Stimulated activated CD4-positive, alpha-beta T cell treated with anti-CD3 and anti-CD28 coated beads, Interleukin-1b, Interleukin-23, amount 100 ng/mL, for 1 hour (primary cell): ENCODE measurements around the gene GBP7.
A peak's percentile ranks its signal among the peaks of the same experiment; 100 is the strongest.
"Not testable (repeated sequence)": the region's sequence is repeated elsewhere in the genome, so short reads cannot be mapped to it uniquely, and the experiment has no call there.

Experiments used
- DNase-seq, 2 donors: peaks; one replicate each; pipeline ENCODE4 v3.0.0-alpha.2; 2020; ENCODE audit warnings: low read depth in 2 of 2

Gene GBP7

DNA sequence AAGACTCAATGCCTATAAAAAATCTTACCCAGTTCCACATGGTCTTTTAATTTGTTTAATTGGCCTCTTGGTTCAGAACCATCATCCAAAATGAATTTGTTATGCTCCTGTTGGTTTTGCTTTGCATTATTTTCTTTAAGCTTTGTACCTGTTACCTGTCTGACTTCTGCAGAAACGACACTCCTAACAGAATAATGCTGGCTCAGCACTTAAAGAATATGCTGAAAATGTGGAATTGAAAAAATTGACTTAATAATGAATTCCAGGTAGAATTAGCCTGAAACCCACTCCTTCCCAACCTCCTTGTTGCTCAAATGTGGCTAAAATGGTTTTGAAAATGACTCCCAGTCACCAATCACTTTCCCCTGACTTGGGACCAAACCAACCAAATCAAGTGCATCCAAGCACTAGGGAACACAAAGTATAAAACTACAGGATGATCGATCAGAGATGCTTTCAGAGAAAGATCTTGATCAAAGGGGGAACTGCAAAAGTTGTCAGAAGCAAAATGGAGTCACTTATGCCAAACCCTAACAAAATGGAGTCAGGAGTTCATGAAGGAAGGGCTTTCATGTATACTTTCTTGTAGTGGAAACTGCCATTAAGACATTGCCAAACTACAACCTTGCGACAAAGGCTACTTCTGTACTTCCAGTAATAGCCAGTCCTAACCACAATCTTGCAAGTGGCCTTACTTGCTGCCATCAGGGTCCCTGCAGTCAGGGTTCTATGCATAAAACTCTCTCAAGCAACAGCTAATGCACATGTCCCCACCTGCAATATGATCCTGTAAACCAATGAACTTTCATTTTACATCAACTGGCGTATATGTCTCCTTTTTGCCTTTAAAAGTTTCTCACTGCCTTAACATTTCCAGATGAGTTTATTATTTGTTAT is 5.4 kb downstream of the GBP7 start:
- no peak for DNase-seq

DNA sequence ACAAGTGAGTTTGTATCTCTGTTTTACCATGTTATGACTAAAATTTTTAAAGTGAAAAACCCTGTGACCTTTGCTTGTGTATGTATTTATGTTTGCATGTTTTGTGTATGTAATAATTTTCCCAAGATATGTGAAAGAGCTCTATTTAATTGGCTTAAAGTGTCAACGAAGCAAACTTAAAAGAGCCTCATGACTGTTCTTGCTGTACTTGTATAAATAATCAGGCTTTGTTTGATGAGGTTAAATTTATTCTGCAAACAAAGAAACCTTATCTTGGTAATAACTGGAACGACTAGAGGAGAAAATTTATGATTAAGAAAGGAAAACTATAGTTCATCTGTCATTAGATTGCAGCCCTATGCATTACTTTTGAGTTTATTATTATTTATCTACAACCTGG is 6.6 kb downstream of the GBP7 start:
- no peak for DNase-seq

DNA sequence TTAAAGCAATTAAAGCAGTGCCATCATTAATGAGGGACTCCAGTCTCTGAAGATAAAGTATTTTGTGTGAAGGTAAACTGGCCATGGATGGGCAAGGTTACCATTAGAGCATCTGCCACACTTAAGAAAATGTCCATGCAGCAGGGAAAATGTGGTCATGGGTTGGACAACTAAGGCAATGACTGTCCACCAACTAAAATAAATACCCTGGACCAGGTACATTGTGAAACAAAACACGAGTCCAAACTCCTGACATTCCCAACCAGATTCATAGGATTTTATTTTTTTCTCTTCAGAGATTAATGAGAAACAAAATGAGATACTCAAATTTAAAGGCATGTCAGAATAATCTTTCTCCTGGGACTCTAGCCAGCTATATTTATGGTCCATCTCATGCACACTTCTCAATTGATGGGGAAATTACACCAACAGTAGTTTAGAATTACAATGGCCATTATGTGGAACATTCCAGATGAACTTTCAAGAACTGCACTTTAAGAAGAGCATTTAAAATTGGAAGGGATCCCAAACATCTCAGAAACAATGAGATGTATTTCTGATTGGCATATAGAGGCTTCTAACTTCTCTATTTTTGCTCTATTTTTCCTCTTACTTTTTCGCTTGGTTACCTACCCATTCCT is 8.1 kb downstream of the GBP7 start:
- no peak for DNase-seq

DNA sequence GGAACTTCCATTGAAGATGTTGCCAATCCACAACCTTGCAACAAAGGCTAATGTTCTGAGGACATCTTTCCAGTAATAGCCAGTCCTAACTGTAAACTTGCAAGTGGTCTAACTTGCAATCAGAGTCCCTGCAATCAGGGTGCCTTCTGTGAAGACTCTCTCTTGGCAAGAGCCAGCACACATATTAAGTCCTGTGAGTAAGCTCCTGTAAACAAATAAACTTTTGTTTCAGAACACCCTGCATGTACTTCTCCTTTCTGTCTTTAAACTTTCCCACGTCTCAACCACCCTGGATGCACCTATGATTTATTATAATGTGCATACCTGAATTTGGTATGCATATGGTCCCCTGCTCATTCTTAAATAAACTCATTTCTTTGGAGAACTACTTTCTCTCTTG is 9.1 kb downstream of the GBP7 start:
- DNase-seq = no peak

DNA sequence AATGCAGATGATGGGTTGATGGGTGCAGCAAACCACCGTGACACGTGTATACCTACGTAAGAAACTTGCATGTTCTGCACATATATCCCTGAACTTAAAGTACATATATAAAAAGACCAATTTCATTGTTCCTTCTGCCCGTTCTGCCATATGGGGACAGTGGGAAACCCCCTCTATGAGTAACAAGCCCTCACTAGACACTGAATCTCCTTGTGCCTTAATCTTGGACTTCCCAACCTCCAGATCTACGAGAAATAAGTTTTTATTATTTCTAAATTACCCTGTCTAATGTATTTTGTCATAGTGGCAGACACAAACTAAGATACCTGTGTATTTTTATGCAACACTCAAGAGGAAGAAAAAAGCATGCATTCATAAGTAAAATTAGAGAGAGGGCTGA is 10.0 kb downstream of the GBP7 start:
- DNase-seq = no peak

DNA sequence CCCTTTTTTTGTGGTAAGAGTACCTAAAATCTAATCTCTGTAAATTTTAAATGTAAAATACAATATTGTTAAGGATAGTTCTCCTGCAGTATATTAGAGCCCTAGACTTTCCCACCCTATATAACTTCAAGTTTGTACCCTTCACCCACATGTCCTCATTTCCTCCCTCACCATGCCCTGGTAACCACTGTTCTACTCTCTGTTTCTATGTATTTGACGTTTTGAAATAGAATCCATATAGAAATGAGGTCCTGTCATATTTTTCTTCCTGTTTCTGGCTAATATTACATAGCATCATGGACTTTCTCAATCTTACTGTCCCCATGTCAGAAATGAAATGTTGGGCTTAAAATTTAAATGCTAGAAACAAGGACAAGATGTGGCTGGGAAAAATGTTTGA is 24.8 kb downstream of the GBP7 start:
- DNase-seq = no peak

DNA sequence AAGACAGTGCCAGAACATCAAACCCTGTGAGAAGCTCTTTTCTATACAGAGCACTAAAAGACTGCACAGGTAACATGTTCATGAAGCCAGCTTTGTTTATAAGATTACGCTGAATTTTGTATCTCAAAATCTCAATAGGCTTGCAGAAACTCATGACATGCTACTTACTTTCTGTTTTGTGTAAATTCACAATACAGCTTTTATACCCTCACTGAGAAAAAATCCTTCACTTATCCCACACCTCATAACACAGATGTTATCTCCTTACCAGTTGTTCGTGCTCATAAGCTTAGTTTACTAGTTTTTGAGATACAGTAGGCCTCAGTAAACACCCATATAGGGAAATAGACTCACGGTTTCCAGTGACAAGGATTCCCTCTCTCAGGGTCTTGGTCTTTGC is 25.8 kb downstream of the GBP7 start:
- DNase-seq = no peak

DNA sequence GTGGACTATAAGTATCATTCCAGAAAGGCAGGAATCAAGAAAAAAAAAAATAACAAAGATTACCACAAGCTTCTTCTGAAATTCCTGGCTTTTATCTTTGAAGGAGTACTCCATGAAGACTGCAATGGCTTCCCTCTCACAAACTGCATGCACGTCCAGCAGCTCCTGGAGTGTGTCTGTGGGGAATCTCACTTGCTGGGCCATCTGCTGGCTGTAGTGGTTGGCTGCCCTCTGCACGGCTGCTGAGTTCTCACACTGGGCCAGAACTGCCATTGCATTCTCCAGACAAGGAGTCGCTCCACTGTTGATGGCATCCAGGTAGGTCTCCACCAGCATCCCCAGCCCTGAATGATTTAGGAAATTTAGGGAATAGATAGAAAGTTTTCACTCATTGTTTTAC is 26.6 kb downstream of the GBP7 start:
- DNase-seq = no peak

DNA sequence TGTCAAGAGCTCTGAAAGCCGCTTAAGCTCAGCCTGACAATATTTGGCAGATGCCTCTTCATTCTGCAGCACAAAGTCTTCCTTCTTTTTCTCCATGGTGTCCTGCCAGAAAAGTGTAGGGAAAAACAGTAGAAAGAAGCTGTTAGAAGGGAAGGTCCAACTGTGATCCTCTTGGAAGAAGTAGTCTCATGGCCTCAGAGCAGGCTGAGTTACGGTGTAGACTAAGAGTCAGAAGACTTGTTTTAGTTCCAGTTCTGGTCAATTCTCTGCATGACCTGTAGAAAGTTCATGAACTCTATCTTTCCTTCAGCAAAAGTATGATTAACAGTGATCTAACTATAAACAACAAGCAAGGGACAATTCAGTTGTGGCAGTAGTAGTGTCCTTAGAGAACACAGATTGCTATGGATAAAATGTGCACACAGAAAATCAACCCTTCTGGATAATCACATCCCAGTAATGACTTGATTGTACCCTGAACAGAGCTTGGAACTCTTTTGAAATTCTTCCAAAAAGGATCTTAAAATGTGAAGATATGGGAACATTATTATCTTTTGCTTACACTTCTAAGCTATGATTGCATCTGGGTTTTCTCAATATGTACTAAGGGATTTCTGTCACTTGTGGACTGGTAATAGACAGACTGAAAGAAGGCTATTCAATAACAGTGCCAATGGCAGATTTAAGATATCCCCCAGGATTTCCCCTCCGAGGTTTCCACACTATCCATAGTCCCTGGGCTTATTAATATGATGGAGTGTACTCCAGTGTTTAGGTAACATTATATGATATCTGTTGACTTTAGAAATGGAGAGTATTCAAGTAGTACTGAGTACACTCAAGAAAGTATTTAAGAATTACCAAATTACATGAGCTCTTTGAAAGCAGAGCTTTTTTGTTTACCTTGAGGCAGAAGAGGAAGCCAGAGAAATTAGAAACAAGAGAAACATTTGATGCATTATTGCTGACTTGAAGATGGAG is 27.8 kb downstream of the GBP7 start:
- DNase-seq = no peak

DNA sequence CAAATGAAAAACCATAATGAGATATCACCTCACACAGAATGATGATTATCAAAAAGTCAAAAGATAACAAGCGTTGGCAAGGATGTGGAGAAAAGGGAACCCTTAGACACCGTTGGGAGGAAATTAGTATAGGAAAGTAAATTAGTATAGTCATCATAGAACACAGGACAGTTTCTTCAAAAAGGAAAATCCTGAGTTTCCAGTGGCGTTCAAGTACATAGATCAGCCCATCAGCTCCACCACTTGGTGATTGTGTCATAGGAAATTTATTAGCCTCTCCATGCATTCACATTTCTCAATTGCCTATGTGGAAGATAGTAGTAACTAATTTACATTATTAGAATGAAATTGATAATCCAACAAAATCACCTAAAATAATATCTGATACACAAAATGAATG is 29.1 kb downstream of the GBP7 start:
- DNase-seq = no peak

DNA sequence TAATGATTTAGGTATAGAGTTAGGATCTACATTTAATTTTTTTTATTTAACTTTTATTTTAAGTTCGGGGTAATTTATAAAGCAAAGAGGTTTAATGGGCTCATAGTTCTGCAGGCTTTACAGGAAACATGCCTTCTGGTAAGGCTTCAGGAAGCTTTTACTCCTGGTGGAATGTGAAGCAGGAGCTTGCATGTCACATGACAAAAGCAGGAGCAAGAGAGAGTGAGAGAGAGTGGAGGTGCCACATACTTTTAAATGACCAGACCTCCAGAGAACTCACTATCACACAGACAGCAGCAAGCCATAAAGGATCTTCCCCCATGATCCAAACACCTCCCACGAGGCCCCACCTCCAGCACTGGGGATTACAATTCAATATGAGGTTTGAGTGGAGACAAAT is 32.3 kb downstream of the GBP7 start:
- DNase-seq = no peak

DNA sequence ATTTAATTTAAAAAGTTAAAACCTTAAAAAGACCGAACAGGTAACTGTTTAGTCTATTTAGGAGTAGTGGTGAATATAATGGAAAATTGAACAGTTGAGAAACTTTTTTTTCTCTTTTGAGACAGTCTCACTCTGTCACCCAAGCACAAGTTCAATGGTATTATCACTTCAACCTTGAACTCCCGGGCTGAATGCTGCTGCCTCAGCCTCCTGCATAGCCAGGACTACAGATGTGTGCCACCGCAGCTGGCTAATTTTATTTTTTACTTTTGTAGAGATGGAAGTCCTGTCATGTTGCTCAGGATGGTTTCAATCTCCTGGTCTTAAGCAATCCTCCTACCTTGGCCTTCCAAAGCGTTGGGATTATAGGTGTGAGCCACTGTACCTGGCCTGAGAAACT is 33.6 kb downstream of the GBP7 start:
- DNase-seq = no peak

DNA sequence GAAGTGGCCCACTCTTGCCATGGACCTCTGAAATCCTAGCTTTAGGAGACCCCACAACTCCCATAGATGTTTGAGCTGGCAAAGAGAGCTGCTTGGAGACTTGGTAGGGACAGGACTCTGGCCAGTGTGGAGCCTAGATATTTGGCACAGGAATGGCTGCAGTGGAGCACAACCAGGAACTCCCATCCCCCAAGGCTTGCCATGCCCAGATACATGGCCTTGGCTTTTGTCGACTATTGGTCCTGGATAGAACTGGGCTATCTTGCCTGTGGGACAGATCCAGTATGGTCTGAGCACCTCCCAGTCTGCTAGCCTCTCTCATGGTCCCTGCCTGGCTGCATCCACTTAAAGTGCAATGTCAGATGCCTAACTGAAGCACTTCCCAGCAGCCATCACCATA is 42.1 kb downstream of the GBP7 start:
- no peak for DNase-seq

DNA sequence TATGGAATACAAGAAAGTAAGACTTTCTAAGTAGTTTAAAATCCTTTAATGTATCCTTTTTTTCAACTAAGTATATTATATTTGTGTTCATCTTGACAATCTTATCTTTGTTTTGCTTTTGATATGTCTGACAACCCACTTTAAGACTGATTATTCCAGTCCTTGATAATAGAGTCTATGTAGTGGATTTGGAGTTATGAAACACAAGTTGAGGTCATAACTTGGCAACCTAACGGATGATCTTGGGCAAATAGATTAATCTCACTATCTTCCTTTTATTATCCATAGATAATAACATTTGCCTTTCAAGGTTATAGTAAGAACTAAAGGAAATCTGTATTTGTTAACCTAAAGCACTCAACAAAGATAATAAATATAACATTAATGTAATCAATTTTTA is 45.1 kb downstream of the GBP7 start:
- DNase-seq = no peak

DNA sequence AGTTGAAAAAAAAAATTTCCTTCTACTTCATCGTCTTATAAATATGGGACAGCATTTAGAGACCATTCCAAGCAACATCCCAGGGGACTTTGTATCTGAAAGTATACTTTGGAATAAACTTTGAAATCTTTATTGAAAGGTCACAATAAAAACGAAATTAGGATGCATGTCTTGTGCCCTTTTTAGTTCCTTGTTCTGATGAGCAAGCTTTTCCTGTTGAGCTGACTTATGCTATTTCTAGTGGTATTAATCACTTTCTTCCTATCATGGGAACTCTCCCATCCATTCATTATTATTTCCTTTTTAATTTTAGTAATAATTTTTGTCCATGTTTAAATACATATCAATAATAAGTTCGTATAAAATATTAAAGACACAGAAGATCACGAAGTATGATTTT is 45.9 kb downstream of the GBP7 start:
- no peak for DNase-seq

DNA sequence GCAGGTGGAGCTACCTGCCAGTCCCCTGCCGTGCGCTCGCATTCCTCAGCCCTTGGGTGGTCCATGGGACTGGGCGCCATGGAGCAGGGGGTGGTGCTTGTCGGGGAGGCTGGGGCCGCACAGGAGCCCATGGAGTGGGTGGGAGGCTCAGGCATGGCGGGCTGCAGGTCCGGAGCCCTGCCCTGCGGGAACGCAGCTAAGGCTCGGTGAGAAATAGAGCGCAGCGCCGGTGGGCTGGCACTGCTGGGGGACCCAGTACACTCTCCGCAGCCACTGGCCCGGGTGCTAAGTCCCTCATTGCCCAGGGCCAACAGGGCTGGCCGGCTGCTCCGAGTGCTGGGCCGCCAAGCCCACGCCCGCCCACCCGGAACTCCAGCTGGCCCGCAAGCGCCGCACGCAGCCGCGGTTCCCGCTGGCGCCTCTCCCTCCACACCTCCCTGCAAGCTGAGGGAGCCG is 47.8 kb downstream of the GBP7 start:
- not testable (repeated sequence) for DNase-seq

DNA sequence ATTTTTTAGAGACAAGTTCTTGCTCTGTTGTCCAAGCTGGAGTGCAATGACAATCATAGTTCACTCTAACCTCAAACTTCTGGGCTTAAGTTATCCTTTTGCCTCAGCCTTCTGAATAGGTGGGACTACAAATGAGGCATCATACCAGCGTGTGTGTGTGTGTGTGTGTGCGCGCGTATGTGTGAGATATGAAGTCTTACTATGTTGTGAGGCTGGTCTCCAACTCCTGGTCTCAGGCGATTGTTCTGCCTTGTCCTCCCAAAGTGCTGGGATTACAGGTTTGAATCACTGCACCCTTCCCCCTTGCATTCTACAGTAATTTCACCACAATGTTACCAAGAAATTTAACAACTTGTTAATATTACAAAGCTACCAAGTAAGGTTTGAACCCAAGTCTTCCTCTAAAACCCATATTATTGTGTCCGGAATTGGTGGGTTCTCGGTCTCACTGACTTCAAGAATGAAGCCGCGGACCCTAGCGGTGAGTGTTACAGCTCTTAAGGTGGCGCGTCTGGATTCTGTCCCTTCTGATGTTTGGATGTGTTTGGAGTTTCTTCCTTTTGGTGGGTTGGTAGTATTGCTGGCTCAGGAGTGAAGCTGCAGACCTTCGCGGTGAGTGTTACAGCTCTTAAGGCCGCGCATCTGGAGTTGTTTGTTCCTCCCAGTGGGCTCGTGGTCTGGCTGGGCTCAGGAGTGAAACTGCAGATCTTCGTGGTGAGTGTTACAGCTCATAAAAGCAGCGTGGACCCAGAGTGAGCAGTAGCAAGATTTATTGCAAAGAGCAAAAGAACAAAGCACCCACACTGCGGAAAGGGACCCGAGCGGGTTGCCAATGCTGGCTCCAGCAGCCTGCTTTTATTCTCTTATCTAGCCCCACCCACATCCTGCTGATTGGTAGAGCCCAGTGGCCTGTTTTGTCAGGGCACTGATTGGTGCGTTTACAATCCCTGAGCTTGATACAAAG is 48.9 kb downstream of the GBP7 start:
- peak; percentile 56 to 58 for DNase-seq

DNA sequence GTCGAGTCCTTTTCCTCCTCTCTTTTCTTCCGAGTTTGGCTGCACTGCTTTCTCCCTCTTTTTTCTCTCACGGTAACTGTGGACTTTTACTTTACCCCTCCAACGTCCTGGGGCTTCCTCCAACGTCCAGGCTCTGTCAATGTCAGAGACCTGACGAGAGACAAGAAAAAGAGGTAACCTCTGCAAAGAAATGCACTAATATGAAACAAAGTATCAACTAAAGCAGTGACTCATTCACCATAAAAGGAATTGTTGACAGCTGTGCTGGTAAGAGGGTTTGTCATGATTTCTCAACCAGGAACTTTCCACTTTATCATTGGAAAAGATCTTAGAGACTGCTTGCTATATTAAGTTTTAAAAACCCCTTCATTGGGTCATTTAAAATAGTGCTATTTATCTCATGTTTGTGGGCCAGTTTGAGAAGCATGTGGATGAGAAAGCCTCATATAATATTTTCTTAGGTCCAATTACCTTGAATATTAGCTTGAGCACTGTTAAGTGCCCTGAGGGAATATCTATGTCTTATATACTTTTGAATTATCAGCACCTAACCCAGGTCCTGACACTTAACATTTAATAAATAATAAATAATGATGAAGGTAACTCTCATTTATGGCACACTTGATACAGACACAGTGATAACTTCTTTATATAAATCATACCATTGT is 49.8 kb downstream of the GBP7 start, which contains the start of gene GBP2:
GBP2 (minus strand) TSS at position 202 of the 668 bp plus-strand sequence. CDS start 4,148 bp downstream, outside the sequence.
- DNase-seq = no peak

DNA sequence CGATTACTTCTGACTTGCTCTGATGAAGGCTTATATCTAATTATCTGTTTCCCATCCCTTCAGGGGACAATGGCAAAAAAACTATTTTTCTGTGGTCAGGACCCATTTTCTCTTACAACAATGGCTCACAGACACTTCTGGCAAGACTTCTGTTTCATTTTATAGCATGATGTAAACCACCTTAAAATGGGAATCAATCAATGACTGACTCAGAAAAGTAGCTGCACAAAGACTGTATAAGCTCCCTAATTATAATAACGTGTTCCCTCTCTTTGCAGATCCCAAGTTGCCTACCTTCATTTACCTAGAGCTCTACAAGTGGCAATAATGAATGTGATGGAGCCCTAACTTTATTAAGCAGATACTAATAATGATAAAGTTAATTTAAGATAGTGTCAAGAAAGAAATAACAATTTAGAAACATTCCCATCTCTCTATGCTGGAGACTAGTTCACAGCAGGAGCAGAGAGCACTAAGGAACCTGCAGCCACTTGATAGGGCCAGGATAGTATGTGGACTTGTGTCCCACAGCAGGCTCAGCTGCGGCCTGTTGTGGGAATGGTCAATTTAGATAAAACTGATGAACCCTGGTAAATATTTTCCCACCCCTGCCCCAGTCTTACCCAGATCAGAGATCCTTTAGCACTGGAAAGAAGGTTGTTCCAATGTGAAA is 50.4 kb downstream of the GBP7 start:
- DNase-seq = no peak

DNA sequence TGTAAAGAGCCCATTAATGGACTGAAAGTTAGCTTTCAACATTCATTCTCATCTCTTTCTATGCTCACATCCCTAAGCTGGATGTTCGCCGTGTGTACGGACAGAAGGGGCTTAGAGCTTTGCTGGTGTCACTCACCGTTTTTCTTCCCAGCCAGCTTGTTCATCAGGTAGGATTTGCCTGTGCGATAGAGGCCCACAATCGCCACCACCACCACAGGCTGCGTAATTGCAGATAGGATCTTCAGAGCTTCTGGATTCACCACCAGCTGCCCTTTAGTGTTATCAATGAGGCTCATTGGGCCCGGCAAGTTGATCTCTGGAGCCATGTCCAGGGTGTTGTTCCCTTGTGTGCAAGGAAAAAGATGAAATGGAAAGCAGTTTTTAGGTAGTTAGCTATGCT is 54.2 kb downstream of the GBP7 start:
- no peak for DNase-seq
